Gastrocnemius medialis (tissue), 4 donors: ENCODE data around the gene SOAT1. TPM values are rescaled to one million over a fixed set of nuclear protein-coding genes. Genes with fewer than 3 reads are reported as not detected.
"Not testable (repeated sequence)": the region's sequence is repeated elsewhere in the genome, so short reads cannot be mapped to it uniquely, and the experiment has no call there.

Source experiments
- ATAC-seq, 2 donors: fragments of 150-250 bp; one replicate each; pipeline ENCODE4 v1.9.1; 2016
- DNase-seq, 2 donors: peaks; one replicate each; pipeline ENCODE4 v3.0.0-alpha.2; 2019
- H3K27ac ChIP-seq, 4 donors: fragments of 200-600 bp; sonication (generic); 1 replicate in 1 of 4; 2 replicates in 3 of 4; pipeline ENCODE4 v1.5.1; 2016 to 2018; ENCODE audit warnings: mild to moderate bottlenecking in 2 of 4, moderate library complexity in 1 of 4
- H3K27me3 ChIP-seq, 3 donors: fragments of 200-600 bp; sonication (generic) in 2 of 3; 1 replicate in 1 of 3; 2 replicates in 2 of 3; pipeline versions ENCODE4 v1.5.1 to v1.6.0; 2016 to 2019; ENCODE audit warnings: mild to moderate bottlenecking in 1 of 3, moderate library complexity in 1 of 3
- H3K36me3 ChIP-seq, 2 donors: fragments of 200-600 bp; sonication (generic) in 1 of 2; one replicate each; pipeline ENCODE4 v1.5.1; 2017 to 2018
- H3K4me1 ChIP-seq, 2 donors: fragments of 200-600 bp; sonication (generic) in 1 of 2; one replicate each; pipeline ENCODE4 v1.5.1; 2016 to 2017; ENCODE audit warnings: mild to moderate bottlenecking in 2 of 2
- H3K4me3 ChIP-seq, 4 donors: fragments of 200-600 bp; sonication (generic) in 3 of 4; 1 replicate in 1 of 4; 2 replicates in 3 of 4; pipeline ENCODE4 v1.5.1; 2016 to 2019; ENCODE audit warnings: mild to moderate bottlenecking in 2 of 4
- H3K9me3 ChIP-seq, 3 donors: fragments of 200-600 bp; sonication (generic) in 2 of 3; 1 replicate in 1 of 3; 2 replicates in 2 of 3; pipeline ENCODE4 v1.5.1; 2016 to 2019
- POLR2A ChIP-seq, 2 donors: fragments of 450-650 bp; IDR thresholded peaks; one replicate each; pipeline ENCODE4 v1.6.1; 2017; ENCODE audit warnings: antibody characterized with exemption in 2 of 2, mild to moderate bottlenecking in 2 of 2, moderate library complexity in 2 of 2
- in situ Hi-C, 4 donors: fragments of 200-750 bp; cut with MboI; loops; one replicate each; pipeline versions ENCODE4 v1.15.0 to v1.8.0; 2017; ENCODE audit warnings: low sequenced_read_pairs in 4 of 4
- intact Hi-C: fragments of 100-400 bp; cut with DNase I; formaldehyde crosslinking; loops from one replicate; pipeline ENCODE4 v1.15.1; 2023; ENCODE audit warnings: low total_unique reads
- total RNA-seq, 4 donors: library from RNA; depleted of rRNA; stranded (reverse); fragments of >200 nt; gene quantifications; one replicate each; pipeline versions ENCODE4 v1.1.0 to v1.2.3, GENCODE V29; 2016
- TF ChIP-seq, protein P1 (sequence below), 5 experiments: fragments of 450-650 bp in 3 of 5; fragments of 200-600 bp in 2 of 5; sonication (generic) in 2 of 5; IDR thresholded peaks in 4 of 5; conservative IDR thresholded peaks in 1 of 5; 1 replicate in 4 of 5; 2 replicates in 1 of 5; pipeline ENCODE4 v1.5.1; 2016 to 2019; ENCODE audit warnings: antibody characterized with exemption in 5 of 5, mild to moderate bottlenecking in 3 of 5, moderate library complexity in 3 of 5

SOAT1 gene
- total RNA-seq, 4 donors from 2014 or later, result 5.2 to 11.7 (median 6.4) TPM

DNA sequence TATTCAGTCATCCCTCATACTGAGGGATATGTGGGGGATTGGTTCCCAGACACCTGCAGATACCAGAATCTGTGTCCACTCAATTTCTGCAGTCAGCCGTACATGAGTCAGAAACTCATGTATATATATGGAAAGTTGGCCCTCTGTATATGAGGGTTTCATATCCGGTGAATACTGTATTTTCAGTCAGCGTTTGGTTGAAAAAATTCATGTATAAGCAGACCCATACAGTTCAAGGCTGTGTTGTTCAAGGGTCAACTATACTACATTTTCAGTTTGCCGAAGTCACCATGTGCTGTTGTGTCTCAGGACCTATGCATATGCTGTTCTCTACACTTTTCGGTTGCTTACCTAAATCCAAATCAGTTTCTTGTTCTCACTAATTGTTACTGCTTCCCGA, 82.6 kb downstream of the SOAT1 start:
- Histone ChIP-seq H3K4me1 (no peaks in the 10 kb centered on the region), H3K36me3 (no peaks in the 10 kb centered on the region), H3K4me3 (no peak overlapping the region), H3K9me3 (no peaks in the 10 kb centered on the region), H3K27ac (no peak overlapping the region), H3K27me3 (no peaks in the 10 kb centered on the region)
- in situ Hi-C loops (loop anchor here in 2 of 4 donors (10.0 to 25.0 kb wide), 3 partner anchors 111 to 614 kb away; no protein-coding TSS in a partner anchor), intact Hi-C loops (no loop called here)
- DNase-seq, result no peak
- no peak for ATAC-seq
- TF ChIP-seq POLR2A (IDR thresholded peaks at IDR 0.05), result no peak
- TF ChIP-seq, protein P1, sequence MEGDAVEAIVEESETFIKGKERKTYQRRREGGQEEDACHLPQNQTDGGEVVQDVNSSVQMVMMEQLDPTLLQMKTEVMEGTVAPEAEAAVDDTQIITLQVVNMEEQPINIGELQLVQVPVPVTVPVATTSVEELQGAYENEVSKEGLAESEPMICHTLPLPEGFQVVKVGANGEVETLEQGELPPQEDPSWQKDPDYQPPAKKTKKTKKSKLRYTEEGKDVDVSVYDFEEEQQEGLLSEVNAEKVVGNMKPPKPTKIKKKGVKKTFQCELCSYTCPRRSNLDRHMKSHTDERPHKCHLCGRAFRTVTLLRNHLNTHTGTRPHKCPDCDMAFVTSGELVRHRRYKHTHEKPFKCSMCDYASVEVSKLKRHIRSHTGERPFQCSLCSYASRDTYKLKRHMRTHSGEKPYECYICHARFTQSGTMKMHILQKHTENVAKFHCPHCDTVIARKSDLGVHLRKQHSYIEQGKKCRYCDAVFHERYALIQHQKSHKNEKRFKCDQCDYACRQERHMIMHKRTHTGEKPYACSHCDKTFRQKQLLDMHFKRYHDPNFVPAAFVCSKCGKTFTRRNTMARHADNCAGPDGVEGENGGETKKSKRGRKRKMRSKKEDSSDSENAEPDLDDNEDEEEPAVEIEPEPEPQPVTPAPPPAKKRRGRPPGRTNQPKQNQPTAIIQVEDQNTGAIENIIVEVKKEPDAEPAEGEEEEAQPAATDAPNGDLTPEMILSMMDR (IDR thresholded peaks at IDR 0.05 in 4 of 5, conservative IDR thresholded peaks at IDR 0.05 in 1 of 5), result no peak

DNA sequence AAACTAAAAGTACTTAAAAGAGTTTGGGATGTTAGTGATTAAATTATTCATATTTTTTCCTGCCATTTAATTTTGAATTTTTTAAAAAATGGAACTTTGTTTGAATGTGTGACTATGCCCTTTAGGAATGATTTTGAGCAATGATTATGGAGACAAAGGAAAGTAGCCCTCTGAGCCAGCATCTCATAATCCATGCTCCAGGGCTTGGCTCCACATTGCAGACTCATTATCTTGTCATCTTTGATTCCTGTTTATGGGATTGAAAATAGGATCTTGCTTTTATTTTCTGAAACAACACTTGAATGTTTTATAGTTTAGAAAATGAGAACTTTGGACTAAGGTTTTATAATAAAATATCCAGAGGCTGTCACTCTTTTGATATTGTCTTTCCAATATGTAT, 86.7 kb downstream of the SOAT1 start:
- intact Hi-C loops, result no loop called here
- Histone ChIP-seq H3K27me3 (no peaks in the 10 kb centered on the region), H3K9me3 (no peaks in the 10 kb centered on the region), H3K36me3 (no peaks in the 10 kb centered on the region), H3K27ac (no peak overlapping the region), H3K4me1 (no peaks in the 10 kb centered on the region), H3K4me3 (no peak overlapping the region)
- in situ Hi-C loops, result loop anchor here in 1 of 4 donors (25.0 kb wide), 1 partner anchor 618 kb away; no protein-coding TSS in a partner anchor
- TF ChIP-seq, protein P1 (IDR thresholded peaks at IDR 0.05 in 4 of 5, conservative IDR thresholded peaks at IDR 0.05 in 1 of 5), result no peak
- no peak for TF ChIP-seq POLR2A (IDR thresholded peaks at IDR 0.05)
- DNase-seq, result no peak
- no peak for ATAC-seq

DNA sequence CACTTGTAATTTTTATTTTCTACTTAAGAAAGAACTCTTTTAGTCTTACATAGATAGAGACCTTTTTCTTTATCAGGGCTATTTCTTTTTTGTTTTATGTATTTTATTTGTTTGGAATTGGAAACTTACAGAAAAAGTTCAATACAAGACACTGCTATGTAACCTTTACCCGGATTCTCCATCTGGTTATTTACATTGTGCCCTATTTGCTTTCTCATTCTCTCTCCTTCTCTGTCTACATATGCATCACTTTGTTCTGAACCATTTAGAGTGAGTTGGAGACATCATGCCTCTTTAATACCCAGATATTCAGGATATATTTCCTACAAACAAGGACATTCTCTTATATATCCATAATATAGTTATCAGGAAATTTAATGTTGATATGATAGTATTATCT, 90.4 kb downstream of the SOAT1 start:
- Histone ChIP-seq H3K4me3 (no peak overlapping the region), H3K4me1 (no peaks in the 10 kb centered on the region), H3K27me3 (no peaks in the 10 kb centered on the region), H3K27ac (no peak overlapping the region), H3K36me3 (no peaks in the 10 kb centered on the region), H3K9me3 (no peaks in the 10 kb centered on the region)
- no peak for ATAC-seq
- TF ChIP-seq, protein P1 (IDR thresholded peaks at IDR 0.05 in 4 of 5, conservative IDR thresholded peaks at IDR 0.05 in 1 of 5), result no peak
- no peak for TF ChIP-seq POLR2A (IDR thresholded peaks at IDR 0.05)
- no peak for DNase-seq
- intact Hi-C loops (no loop called here), in situ Hi-C loops (loop anchor here in 1 of 4 donors (25.0 kb wide), 1 partner anchor 622 kb away; no protein-coding TSS in a partner anchor)

DNA sequence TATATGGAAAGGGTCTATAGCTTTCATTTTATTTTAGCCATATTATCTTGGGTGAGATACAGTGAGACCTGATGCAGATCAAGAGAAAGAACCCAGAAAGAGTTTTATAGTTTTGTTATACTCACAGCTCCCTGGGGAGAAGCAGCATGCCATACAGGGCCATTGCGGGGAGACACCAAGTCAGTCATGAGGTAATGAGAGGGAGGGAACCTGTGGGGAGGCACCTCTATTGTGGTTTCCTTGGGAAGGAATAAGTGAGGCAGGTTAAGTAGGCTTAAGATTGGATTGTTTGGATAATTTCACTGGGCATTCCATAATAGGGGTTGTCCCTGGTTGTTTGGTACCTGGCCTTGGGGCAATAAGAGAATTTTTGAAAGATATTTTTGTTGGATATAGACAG, 91.9 kb downstream of the SOAT1 start:
- Histone ChIP-seq H3K36me3 (no peaks in the 10 kb centered on the region), H3K4me3 (no peak overlapping the region), H3K4me1 (no peaks in the 10 kb centered on the region), H3K27ac (no peak overlapping the region), H3K27me3 (no peaks in the 10 kb centered on the region), H3K9me3 (no peaks in the 10 kb centered on the region)
- DNase-seq (no peak), ATAC-seq (no peak)
- intact Hi-C loops (no loop called here), in situ Hi-C loops (loop anchor here in 1 of 4 donors (25.0 kb wide), 1 partner anchor 623 kb away; no protein-coding TSS in a partner anchor)
- no peak for TF ChIP-seq POLR2A (IDR thresholded peaks at IDR 0.05)
- TF ChIP-seq, protein P1 (IDR thresholded peaks at IDR 0.05 in 4 of 5, conservative IDR thresholded peaks at IDR 0.05 in 1 of 5), result no peak

DNA sequence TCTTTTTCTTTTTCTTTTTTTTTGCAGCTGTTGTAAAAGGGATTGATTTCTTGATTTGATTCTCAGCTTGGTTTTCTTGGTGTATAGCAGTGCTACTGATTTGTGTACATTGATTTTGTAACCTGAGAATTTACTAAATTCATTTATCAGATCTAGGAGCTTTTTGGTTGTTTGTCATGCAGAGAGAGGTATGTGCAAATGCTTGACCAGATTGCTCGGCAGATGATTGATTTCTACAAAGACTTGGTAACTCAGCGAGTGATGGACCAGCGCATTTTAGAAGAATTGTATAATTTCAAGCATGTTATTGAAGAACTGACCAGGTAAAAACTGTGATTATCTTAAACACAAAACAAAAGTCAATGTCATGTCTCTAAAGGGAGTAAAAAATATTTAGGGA, 100.1 kb downstream of the SOAT1 start:
- Histone ChIP-seq H3K4me1 (no peaks in the 10 kb centered on the region), H3K36me3 (no peaks in the 10 kb centered on the region), H3K27ac (no peak overlapping the region), H3K27me3 (no peaks in the 10 kb centered on the region), H3K4me3 (no peak overlapping the region), H3K9me3 (no peaks in the 10 kb centered on the region)
- TF ChIP-seq POLR2A (IDR thresholded peaks at IDR 0.05), result no peak
- TF ChIP-seq, protein P1 (IDR thresholded peaks at IDR 0.05 in 4 of 5, conservative IDR thresholded peaks at IDR 0.05 in 1 of 5), result no peak
- no peak for ATAC-seq
- in situ Hi-C loops (loop anchor here in 1 of 4 donors (25.0 kb wide), 1 partner anchor 631 kb away; no protein-coding TSS in a partner anchor), intact Hi-C loops (no loop called here)
- DNase-seq, result no peak

DNA sequence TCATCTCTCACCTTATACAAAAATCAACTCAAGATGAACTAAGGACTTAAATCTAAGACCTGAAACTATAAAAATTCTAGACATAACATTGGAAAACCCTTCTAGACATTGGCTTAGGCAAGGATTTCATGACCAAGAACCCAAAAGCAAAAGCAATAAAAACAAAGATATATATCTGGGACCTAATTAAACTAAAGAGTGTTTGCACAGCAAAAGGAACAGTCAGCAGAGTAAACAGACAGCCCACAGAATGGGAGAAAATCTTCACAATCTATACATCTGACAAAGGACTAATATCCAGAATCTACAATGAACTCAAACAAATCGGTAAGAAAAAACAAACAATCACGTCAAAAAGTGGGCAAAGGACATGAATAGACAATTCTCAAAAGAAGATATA, 105.8 kb downstream of the SOAT1 start:
- ATAC-seq, intact Hi-C loops: not testable (repeated sequence)
- in situ Hi-C loops, result loop anchor here in 1 of 4 donors (25.0 kb wide), 1 partner anchor 637 kb away; no protein-coding TSS in a partner anchor

More for the DNA sequence above, 105.8 kb downstream of the SOAT1 start:
- not testable (repeated sequence) for H3K27ac ChIP-seq, H3K4me3 ChIP-seq, H3K27me3 ChIP-seq, H3K36me3 ChIP-seq, DNase-seq, H3K9me3 ChIP-seq, H3K4me1 ChIP-seq
